Epithelial cell of esophagus (primary cell): ENCODE measurements around the gene XK.

Source experiments
- DNase-seq: peaks from one replicate; pipeline ENCODE4 v3.0.0; 2010; ENCODE audit warnings: low read depth
- H3K4me3 ChIP-seq: 2 replicates; pipeline ENCODE4 v1.5.1; 2011; ENCODE audit warnings: mild to moderate bottlenecking, low read length, control low read depth
- CTCF ChIP-seq: IDR thresholded peaks from 2 replicates; pipeline ENCODE4 v1.5.1; 2011; ENCODE audit warnings: low read depth, mild to moderate bottlenecking, low read length, control low read depth, inconsistent platforms; ENCODE audit not compliant: insufficient read depth; ENCODE audit errors: missing control alignments

Gene XK

GRCh38 chrX:37779857-37780256, 94.3 kb downstream of the XK start, which contains the start of gene CYBB:
CYBB (plus strand) TSS chrX:37780059; CDS start chrX:37780078, 19 bp downstream.
- no peak for DNase-seq
- H3K4me3 ChIP-seq = no peak within 1 kb of the TSS
- no peak for TF ChIP-seq CTCF

GRCh38 chrX:37781081-37781480, 95.5 kb downstream of the XK start:
- TF ChIP-seq CTCF = no peak
- DNase-seq = no peak
- no peak overlapping the region for H3K4me3 ChIP-seq
